GM12878 (cell line): ENCODE data around the gene CTNS. TPM values are rescaled to one million over a fixed set of nuclear protein-coding genes. Genes with fewer than 3 reads are reported as not detected.
"Not testable (repeated sequence)": the region's sequence is repeated elsewhere in the genome, so short reads cannot be mapped to it uniquely, and the experiment has no call there.

ENCODE experiments used
- ATAC-seq: fragments of 200-7000 bp; cut with Tn5 transposase; 3 replicates; pipeline ENCODE4 v1.9.1; 2020; ENCODE audit warnings: mild to moderate bottlenecking, moderate library complexity
- BruUV-seq: library from RNA; stranded (reverse); fragments of 400-500 nt; replicated peaks from 2 replicates; lab custom pipeline; 2021; lab: Mats Ljungman, UMichigan
- CTCF ChIA-PET: fragments of 300-600 bp; sonication (Branson Sonifier 250); formaldehyde crosslinking; extraction: SDS; loops from one replicate; lab custom pipeline; 2021; ENCODE audit warnings: inconsistent platforms; lab: Yijun Ruan, JAX
- POLR2A ChIA-PET: fragments of 350-600 bp; formaldehyde crosslinking; extraction: SDS; loops from one replicate; lab custom pipeline; 2021; ENCODE audit warnings: inconsistent platforms; lab: Charles Lee
- RAD21 ChIA-PET: fragments of 300-600 bp; sonication (Branson Sonifier 250); formaldehyde crosslinking; loops from one replicate; lab custom pipeline; 2023; ENCODE audit warnings: antibody characterized with exemption; ENCODE audit not compliant: unreplicated experiment; lab: Charles Lee
- SMC1A ChIA-PET: fragments of 300-600 bp; sonication (Branson Sonifier 250); formaldehyde crosslinking; loops from one replicate; lab custom pipeline; 2023; ENCODE audit not compliant: unreplicated experiment, uncharacterized antibody; lab: Charles Lee
- DNase-seq: peaks from one replicate; pipeline ENCODE4 v3.0.0-alpha.2; 2011; ENCODE audit warnings: low read depth, low spot score
- FAIRE-seq: peaks from 3 replicates; lab custom pipeline; 2011; peaks lifted over from hg19 to GRCh38; lab: Jason Lieb, UNC
- H2AFZ ChIP-seq: 2 replicates; pipeline ENCODE4 v1.6.0; 2011; ENCODE audit warnings: low read depth, low read length, control low read depth; ENCODE audit not compliant: control insufficient read depth
- H3K27ac ChIP-seq: 2 replicates; pipeline ENCODE4 v1.5.1; 2011; ENCODE audit warnings: control low read depth; ENCODE audit not compliant: control insufficient read depth, insufficient read depth
- H3K27me3 ChIP-seq, 2 experiments: replicated peaks in 1 of 2; 2 replicates each; pipeline versions ENCODE4 v1.6.0 to v1.6.1; 2011; ENCODE audit warnings: low read length in 1 of 2; ENCODE audit not compliant: control insufficient read depth in 2 of 2, insufficient read depth in 2 of 2
- H3K36me3 ChIP-seq, 2 experiments: 2 replicates each; pipeline ENCODE4 v1.5.1; 2011; ENCODE audit warnings: low read length in 1 of 2; ENCODE audit not compliant: control insufficient read depth in 2 of 2, insufficient read depth in 2 of 2
- H3K4me1 ChIP-seq: 2 replicates; pipeline ENCODE4 v1.6.1; 2011; ENCODE audit warnings: mild to moderate bottlenecking, low read length, moderate library complexity, mixed read lengths; ENCODE audit not compliant: control insufficient read depth, insufficient read depth
- H3K4me2 ChIP-seq: 2 replicates; pipeline ENCODE4 v1.6.0; 2011; ENCODE audit warnings: control low read depth; ENCODE audit not compliant: control insufficient read depth, insufficient read depth
- H3K4me3 ChIP-seq: fragments of 200-600 bp; sonication (generic); 2 replicates; pipeline ENCODE4 v1.5.1; 2016
- H3K79me2 ChIP-seq: 2 replicates; pipeline ENCODE4 v1.6.0; 2011; ENCODE audit warnings: low read length; ENCODE audit not compliant: control insufficient read depth, insufficient read depth
- H3K9ac ChIP-seq: 2 replicates; pipeline ENCODE4 v1.8.0; 2011; ENCODE audit warnings: low read length, control low read depth, mixed read lengths; ENCODE audit not compliant: control insufficient read depth, insufficient read depth
- H3K9me3 ChIP-seq: replicated peaks from 3 replicates; pipeline ENCODE4 v1.5.1; 2011; ENCODE audit warnings: mild to moderate bottlenecking, low read length; ENCODE audit not compliant: control insufficient read depth, insufficient read depth
- H4K20me1 ChIP-seq: 2 replicates; pipeline ENCODE4 v1.6.0; 2011; ENCODE audit not compliant: control insufficient read depth, insufficient read depth
- CHD4 ChIP-seq: fragments of 200-600 bp; sonication (generic); IDR thresholded peaks from 2 replicates; pipeline ENCODE4 v1.6.1; 2016; ENCODE audit warnings: mild to moderate bottlenecking
- MLLT1 ChIP-seq: fragments of 450-650 bp; IDR thresholded peaks from 2 replicates; pipeline ENCODE4 v1.6.1; 2016; ENCODE audit warnings: mild to moderate bottlenecking
- NFYB ChIP-seq: IDR thresholded peaks from 2 replicates; pipeline ENCODE4 v1.6.1; 2011; ENCODE audit warnings: low read depth, mild to moderate bottlenecking, low read length, improper control_type of control experiment, moderate library complexity; ENCODE audit not compliant: insufficient read depth
- NKRF ChIP-seq: fragments of 450-650 bp; conservative IDR thresholded peaks from 2 replicates; pipeline ENCODE4 v1.6.1; 2017; ENCODE audit warnings: mild to moderate bottlenecking, moderate library complexity
- PBX3 ChIP-seq: IDR thresholded peaks from 2 replicates; pipeline ENCODE4 v1.6.1; 2011; ENCODE audit warnings: mild to moderate bottlenecking, low read depth, low read length, moderate library complexity; ENCODE audit not compliant: insufficient replicate concordance
- ZBED1 ChIP-seq: IDR thresholded peaks from 2 replicates; pipeline ENCODE4 v1.6.1; 2016; ENCODE audit warnings: borderline replicate concordance
- ZSCAN29 ChIP-seq: fragments of 450-650 bp; IDR thresholded peaks from 2 replicates; pipeline ENCODE4 v1.6.1; 2017; ENCODE audit warnings: mild to moderate bottlenecking, moderate library complexity
- WGBS: methylation state at CpG from one replicate; pipeline ENCODE4 v1.1.6; 2016; ENCODE audit warnings: low lambda C conversion rate; ENCODE audit not compliant: insufficient replicate concordance, insufficient coverage; ENCODE audit errors: missing lambda C conversion rate; 5-methylcytosine and 5-hydroxymethylcytosine counted together
- in situ Hi-C: fragments of 300-500 bp; cut with MboI; formaldehyde crosslinking; loops from 9 replicates; pipeline ENCODE4 v1.14.3; 2018; ENCODE audit warnings: mixed read lengths
- intact Hi-C: fragments of 100-400 bp; cut with micrococcal nuclease; formaldehyde crosslinking; loops from one replicate; pipeline ENCODE4 v1.14.2; 2022; ENCODE audit not compliant: unreplicated experiment
- polyA plus RNA-seq, 11 experiments: library from polyadenylated mRNA; depleted of rRNA in 4 of 11; unstranded in 6 of 11; stranded (reverse) in 5 of 11; fragments of >200 nt; fragmentation: Nextera tagmentation in 4 of 11; fragmentation: Illumina TruSeq in 1 of 11; extraction: Ambion mirVana in 4 of 11; extraction: Trizol in 1 of 11; gene quantifications; 1 replicate in 1 of 11; 2 replicates in 10 of 11; pipeline versions ENCODE4 v1.2.1 to v1.2.3, GENCODE V29; 2011 to 2016; ENCODE audit warnings: inconsistent platforms in 2 of 11, missing spikeins in 2 of 11, low read depth in 1 of 11
- total RNA-seq, 4 experiments: library from RNA; depleted of rRNA in 3 of 4; stranded (reverse); fragments of >200 nt in 3 of 4; fragmentation: Illumina TruSeq in 1 of 4; extraction: Trizol in 1 of 4; gene quantifications; 2 replicates each; pipeline versions ENCODE4 v1.2.1 to v1.2.3, GENCODE V29; 2013 to 2021
- TF ChIP-seq, protein P1 (sequence below): IDR thresholded peaks from 2 replicates; pipeline ENCODE4 v1.6.1; 2012; ENCODE audit warnings: improper control_type of control experiment, low read depth, low read length; ENCODE audit not compliant: insufficient replicate concordance

Gene CTNS
- total and polyA plus RNA-seq, 10 of the 15 experiments (the other 5 are each of a cell fraction or from before 2014, with no cell fraction given), result 0.92 to 10.7 (median 6.4) TPM

- no peak for TF ChIP-seq PBX3
- no peak for TF ChIP-seq MLLT1
- TF ChIP-seq, protein P1, sequence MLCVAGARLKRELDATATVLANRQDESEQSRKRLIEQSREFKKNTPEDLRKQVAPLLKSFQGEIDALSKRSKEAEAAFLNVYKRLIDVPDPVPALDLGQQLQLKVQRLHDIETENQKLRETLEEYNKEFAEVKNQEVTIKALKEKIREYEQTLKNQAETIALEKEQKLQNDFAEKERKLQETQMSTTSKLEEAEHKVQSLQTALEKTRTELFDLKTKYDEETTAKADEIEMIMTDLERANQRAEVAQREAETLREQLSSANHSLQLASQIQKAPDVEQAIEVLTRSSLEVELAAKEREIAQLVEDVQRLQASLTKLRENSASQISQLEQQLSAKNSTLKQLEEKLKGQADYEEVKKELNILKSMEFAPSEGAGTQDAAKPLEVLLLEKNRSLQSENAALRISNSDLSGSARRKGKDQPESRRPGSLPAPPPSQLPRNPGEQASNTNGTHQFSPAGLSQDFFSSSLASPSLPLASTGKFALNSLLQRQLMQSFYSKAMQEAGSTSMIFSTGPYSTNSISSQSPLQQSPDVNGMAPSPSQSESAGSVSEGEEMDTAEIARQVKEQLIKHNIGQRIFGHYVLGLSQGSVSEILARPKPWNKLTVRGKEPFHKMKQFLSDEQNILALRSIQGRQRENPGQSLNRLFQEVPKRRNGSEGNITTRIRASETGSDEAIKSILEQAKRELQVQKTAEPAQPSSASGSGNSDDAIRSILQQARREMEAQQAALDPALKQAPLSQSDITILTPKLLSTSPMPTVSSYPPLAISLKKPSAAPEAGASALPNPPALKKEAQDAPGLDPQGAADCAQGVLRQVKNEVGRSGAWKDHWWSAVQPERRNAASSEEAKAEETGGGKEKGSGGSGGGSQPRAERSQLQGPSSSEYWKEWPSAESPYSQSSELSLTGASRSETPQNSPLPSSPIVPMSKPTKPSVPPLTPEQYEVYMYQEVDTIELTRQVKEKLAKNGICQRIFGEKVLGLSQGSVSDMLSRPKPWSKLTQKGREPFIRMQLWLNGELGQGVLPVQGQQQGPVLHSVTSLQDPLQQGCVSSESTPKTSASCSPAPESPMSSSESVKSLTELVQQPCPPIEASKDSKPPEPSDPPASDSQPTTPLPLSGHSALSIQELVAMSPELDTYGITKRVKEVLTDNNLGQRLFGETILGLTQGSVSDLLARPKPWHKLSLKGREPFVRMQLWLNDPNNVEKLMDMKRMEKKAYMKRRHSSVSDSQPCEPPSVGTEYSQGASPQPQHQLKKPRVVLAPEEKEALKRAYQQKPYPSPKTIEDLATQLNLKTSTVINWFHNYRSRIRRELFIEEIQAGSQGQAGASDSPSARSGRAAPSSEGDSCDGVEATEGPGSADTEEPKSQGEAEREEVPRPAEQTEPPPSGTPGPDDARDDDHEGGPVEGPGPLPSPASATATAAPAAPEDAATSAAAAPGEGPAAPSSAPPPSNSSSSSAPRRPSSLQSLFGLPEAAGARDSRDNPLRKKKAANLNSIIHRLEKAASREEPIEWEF, result no peak
- no peak for TF ChIP-seq NFYB
- TF ChIP-seq NKRF, result no peak
- TF ChIP-seq ZSCAN29, result no peak
- TF ChIP-seq ZBED1, result no peak
- TF ChIP-seq CHD4, result no peak
Measured at GRCh38 chr17:3704931-3705717, 68.6 kb downstream of the CTNS start (continued).

- SMC1A ChIA-PET, ATAC-seq, H3K4me1 ChIP-seq, H3K36me3 ChIP-seq, DNase-seq, intact Hi-C loops, H3K79me2 ChIP-seq, H3K4me2 ChIP-seq, RAD21 ChIA-PET, FAIRE-seq, H3K9me3 ChIP-seq, H3K27me3 ChIP-seq, H3K27ac ChIP-seq, POLR2A ChIA-PET, H3K4me3 ChIP-seq, BruUV-seq, H3K9ac ChIP-seq, H2AFZ ChIP-seq, H4K20me1 ChIP-seq: not testable (repeated sequence)
- in situ Hi-C loops, result loop anchor here (25.0 kb wide), 1 partner anchor 1507 kb away; no protein-coding TSS in a partner anchor
- WGBS, result 91% methylated on average over 1 of the region's 1 CpG
- CTCF ChIA-PET, result interaction anchor here (0.6 to 2.1 kb wide), 2 partner anchors 33 to 205 kb away, joined by 3 to 5 read pairs; no protein-coding TSS in a partner anchor
Measured at GRCh38 chr17:3705718-3705984, 69.1 kb downstream of the CTNS start.
